ENCODE measurements around the gene PPP1R10. TPM values are rescaled to one million over a fixed set of nuclear protein-coding genes. Genes with fewer than 3 reads are reported as not detected.

The PPP1R10 gene
- total RNA-seq, 2 experiments from 2014 or later: 75.6 to 100.0 TPM

GRCh38 chr6:30560930-30561329 is 56.1 kb downstream of the PPP1R10 start:
- Mint-ChIP-seq H3K36me3 (ENCODE audit: low read depth) (peaks cover 58% of the 10 kb centered on the region), H3K27ac (no peak overlapping the region), H3K4me3 (no peak overlapping the region), H3K4me1 (peaks cover 34% of the 10 kb centered on the region), H3K27me3 (no peaks in the 10 kb centered on the region), H3K9me3 (ENCODE audit: low read depth) (no peaks in the 10 kb centered on the region)
- ChIA-PET CTCF (interaction anchor here (0.7 to 0.8 kb wide), 2 partner anchors 9 to 1247 kb away, joined by 3 to 5 read pairs; no protein-coding TSS in a partner anchor), POLR2A (no interaction called here)
- intact Hi-C loops (cut with DNase I, micrococcal nuclease): no loop called here
- DNase-seq (no peak), ATAC-seq (no peak)

DNA sequence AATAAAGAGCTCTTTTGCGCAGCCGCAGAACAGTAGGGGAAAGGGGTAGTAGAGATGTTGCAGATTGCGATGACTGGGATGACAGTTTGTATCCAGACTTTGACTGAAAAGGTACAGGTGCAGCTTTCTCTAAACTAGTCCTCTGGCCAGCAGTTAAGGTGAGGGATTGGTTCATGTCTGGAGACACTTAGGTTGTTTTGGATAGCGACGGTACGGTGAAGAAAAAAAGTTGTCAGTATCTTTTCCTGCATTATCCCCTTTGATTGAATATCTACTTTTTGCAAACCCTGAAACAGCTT is 59.4 kb downstream of the PPP1R10 start:
- Mint-ChIP-seq H3K4me1 (peaks cover 38% of the 10 kb centered on the region), H3K9me3 (ENCODE audit: low read depth) (no peaks in the 10 kb centered on the region), H3K36me3 (ENCODE audit: low read depth) (peaks cover 73% of the 10 kb centered on the region), H3K27me3 (no peaks in the 10 kb centered on the region), H3K4me3 (peak overlapping the region; percentile 97), H3K27ac (peak overlapping the region; percentile 100)
- ChIA-PET CTCF (interaction anchor here (1.0 to 10.6 kb wide), 7 partner anchors 9 to 166 kb away, joined by 3 to 104 read pairs (median 6); partner anchors contain the start of genes ABCF1 and MRPS18B), POLR2A (interaction anchor here (0.6 to 2.0 kb wide), 9 partner anchors 9 to 126 kb away, joined by 3 to 24 read pairs (median 4); partner anchors contain the start of gene ABCF1)
- ATAC-seq: peak; percentile 17
- intact Hi-C loops (cut with DNase I, micrococcal nuclease): loop anchor here in 1 of 2 experiments (1.0 to 5.0 kb wide), 6 partner anchors 160 to 1620 kb away; partner anchors contain the start of genes AGPAT1, BAG6, MDC1 and RNF5
- DNase-seq: no peak

DNA sequence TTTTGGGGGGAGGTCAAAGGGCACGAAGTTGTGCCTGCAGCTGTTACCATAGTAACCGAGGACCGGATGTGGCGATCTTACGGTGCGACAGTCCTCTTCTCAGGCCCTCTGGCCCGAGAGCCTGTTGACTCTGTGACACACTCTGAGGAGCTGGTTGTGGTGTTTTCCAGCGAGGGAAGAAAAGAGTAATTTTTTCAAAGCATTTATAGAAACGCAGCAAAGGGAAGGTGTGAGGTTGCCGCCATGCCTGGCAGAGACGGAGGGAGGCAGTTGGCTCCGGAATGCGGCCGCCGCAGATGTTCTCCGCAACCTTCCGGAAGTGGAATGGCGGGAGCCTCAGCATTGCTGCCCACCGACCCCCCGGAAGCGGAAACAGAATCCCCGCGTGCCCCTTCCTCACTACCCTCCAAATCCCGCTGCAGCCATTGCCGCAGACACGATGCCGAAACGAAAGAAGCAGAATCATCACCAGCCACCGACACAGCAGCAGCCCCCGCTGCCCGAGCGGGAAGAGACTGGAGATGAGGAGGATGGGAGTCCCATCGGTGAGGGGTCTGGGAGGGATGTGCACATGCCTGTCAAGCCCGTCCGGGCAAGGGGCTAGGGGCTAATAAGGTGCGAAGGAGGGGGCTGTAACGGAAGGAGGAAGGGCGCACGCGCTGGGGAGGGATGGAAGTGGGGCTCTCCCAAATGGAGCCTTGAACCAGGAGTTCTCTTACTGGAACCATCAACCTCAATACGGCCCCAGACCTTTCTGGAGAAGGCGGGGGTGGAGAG is 59.9 kb downstream of the PPP1R10 start, which contains the start of gene PRR3:
PRR3 (plus strand) TSS at position 390 of the 777 bp plus-strand sequence; CDS start at position 440, 50 bp downstream.
- no peaks in the 10 kb centered on the region for H3K27me3 Mint-ChIP-seq
- ATAC-seq (peak; percentile 76), DNase-seq (peak; percentile 94)
- intact Hi-C loops (cut with DNase I, micrococcal nuclease): loop anchor here (1.0 to 5.0 kb wide), 19 partner anchors 13 to 1620 kb away; partner anchors contain the start of genes ABCF1 (in 2 of the 2), HLA-E (in 2 of the 2), MDC1 (in 2 of the 2) and MRPS18B (in 2 of the 2)
- POLR2A ChIA-PET: interaction anchor here (0.5 to 2.9 kb wide), 15 partner anchors 9 to 636 kb away, joined by 3 to 24 read pairs (median 4); partner anchors contain the start of genes ABCF1 and TRIM39
- peak within 1 kb of the TSS; percentile 97 for H3K4me3 Mint-ChIP-seq
- CTCF ChIA-PET: interaction anchor here (0.7 to 10.6 kb wide), 8 partner anchors 9 to 166 kb away, joined by 3 to 104 read pairs (median 5); partner anchors contain the start of genes ABCF1 and MRPS18B
- no peaks in the 10 kb centered on the region for H3K9me3 Mint-ChIP-seq (ENCODE audit: low read depth)
- peak within 1 kb of the TSS; percentile 100 for H3K27ac Mint-ChIP-seq
- peaks cover 72% of the 10 kb centered on the region for H3K36me3 Mint-ChIP-seq (ENCODE audit: low read depth)
- peaks cover 34% of the 10 kb centered on the region for H3K4me1 Mint-ChIP-seq

DNA sequence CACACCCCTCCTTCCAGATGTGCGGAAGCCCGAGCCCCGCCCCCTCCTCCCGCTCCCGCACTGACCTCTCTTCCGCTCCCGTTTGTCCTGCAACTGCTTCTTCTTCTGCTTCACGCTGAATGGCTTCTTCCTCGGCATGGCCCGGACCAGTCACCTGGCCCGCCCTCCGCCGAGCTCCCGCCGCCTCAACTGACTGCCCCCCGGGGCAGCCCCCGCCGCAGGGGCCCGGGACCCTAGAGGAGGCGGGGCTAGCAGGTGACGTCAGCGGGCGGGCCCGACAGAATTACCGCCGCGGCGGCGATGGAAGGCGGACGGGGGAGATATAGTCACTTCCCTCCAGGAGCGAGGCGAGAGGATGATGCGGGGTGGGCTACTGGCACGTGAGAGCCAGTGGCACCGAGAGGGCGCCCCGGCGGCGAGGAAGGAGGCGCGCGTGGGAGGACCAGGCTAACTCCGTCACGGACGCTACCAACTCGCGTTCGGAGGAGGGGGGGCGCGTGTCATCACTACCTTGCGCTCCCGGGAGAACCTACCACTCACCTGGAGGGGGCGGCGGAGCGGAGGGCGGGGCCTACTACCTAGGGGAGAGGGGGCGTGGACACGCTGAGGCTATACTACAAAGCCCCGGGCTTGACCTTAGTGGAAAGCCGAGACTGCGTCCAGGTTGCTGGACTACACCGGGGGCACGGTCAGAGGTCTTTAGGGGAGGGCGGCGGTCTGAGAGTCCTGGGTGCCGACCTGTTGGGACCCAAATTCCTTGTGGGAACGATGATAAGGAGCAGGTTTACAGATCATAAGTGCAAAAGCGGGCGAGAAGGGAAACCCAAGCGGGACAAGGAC is 60.8 kb downstream of the PPP1R10 start, which contains the start of gene GNL1:
GNL1 (minus strand) TSS at position 424 of the 840 bp plus-strand sequence; CDS start at position 138, 286 bp downstream.
- POLR2A ChIA-PET: interaction anchor here (0.7 to 2.9 kb wide), 10 partner anchors 12 to 636 kb away, joined by 3 to 10 read pairs (median 3); partner anchors contain the start of genes ABCF1 and TRIM39
- peaks cover 70% of the 10 kb centered on the region for H3K36me3 Mint-ChIP-seq (ENCODE audit: low read depth)
- H3K4me3 Mint-ChIP-seq: peak within 1 kb of the TSS; percentile 97
- H3K27ac Mint-ChIP-seq: peak within 1 kb of the TSS; percentile 100
- peak; percentile 89 for ATAC-seq
- CTCF ChIA-PET: interaction anchor here (0.7 to 10.6 kb wide), 6 partner anchors 10 to 167 kb away, joined by 3 to 104 read pairs (median 8); no protein-coding TSS in a partner anchor
- H3K27me3 Mint-ChIP-seq: no peaks in the 10 kb centered on the region
- H3K4me1 Mint-ChIP-seq: peaks cover 34% of the 10 kb centered on the region
- intact Hi-C loops (cut with DNase I, micrococcal nuclease): loop anchor here (1.0 to 5.0 kb wide), 19 partner anchors 12 to 1621 kb away; partner anchors contain the start of genes ABCF1 (in 2 of the 2), HLA-E (in 2 of the 2), MRPS18B (in 2 of the 2) and PPP1R10 (in 2 of the 2)
- no peaks in the 10 kb centered on the region for H3K9me3 Mint-ChIP-seq (ENCODE audit: low read depth)
- DNase-seq: peak; percentile 100

DNA sequence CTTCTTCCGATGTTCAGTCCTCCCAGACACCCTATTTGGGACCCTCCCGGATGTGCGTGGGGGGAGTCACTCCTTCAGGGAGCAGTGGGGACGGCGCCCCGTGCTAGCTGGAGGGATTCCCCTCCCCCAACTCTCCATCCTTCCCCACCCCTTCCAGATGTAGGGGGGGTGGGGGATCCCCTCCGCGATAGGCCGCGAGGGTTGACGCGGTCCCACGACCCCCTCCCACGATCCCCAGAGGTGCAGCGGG is 61.3 kb downstream of the PPP1R10 start:
- Mint-ChIP-seq H3K9me3 (ENCODE audit: low read depth) (no peaks in the 10 kb centered on the region), H3K27me3 (no peaks in the 10 kb centered on the region), H3K27ac (peak overlapping the region; percentile 100), H3K4me1 (peaks cover 34% of the 10 kb centered on the region), H3K4me3 (peak overlapping the region; percentile 97), H3K36me3 (ENCODE audit: low read depth) (peaks cover 73% of the 10 kb centered on the region)
- ChIA-PET POLR2A (interaction anchor here (1.0 to 2.9 kb wide), 4 partner anchors 11 to 59 kb away, joined by 3 to 10 read pairs (median 6); partner anchors contain the start of gene ABCF1), CTCF (interaction anchor here (2.4 to 10.6 kb wide), 2 partner anchors 12 to 63 kb away, joined by 8 to 104 read pairs; no protein-coding TSS in a partner anchor)
- no peak for ATAC-seq
- DNase-seq: no peak
- intact Hi-C loops (cut with DNase I, micrococcal nuclease): loop anchor here (1.0 to 5.0 kb wide), 19 partner anchors 11 to 1622 kb away; partner anchors contain the start of genes ABCF1 (in 2 of the 2), HLA-E (in 2 of the 2), MRPS18B (in 2 of the 2) and PPP1R10 (in 2 of the 2)

DNA sequence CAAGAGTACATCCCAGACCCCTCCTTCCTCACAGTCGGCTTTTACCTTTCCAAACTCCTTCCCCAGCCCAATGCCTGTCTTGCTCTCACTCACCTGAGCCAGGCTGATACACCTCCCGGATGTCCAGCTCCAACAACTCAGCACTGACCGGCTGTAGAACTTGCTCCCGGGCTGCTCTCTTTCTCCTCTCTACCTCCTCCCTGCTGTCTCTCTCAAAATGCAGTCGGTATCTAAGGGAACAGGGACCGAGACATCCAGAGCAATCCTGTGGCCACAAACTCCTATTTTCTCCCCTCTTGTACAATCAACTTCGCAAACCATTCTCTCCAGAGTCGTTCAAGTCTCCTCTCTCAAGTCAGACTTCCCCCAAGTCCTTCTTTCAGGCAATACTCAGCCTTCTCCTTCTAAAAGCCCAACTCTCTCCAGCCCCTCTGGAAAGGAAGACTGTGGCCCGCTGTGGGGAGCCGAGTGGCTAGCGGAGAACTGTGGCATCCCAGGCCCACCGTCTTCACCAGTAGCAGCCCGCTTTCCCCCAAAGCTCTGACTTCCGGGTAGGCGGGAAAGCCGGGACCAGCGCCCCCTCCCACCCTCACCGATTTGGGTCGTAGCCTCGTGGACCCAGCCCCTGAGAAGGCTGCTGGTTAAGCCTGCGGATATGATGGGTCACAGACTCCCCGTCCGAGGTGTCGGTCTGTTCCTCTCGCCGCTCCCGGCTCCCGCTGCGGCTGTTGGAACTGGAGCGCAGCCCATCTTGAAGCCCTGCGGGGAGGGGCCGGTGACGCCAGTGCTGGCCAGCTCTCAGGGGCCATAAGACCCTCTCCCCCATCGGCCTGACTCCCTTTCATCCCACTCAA is 61.9 kb downstream of the PPP1R10 start:
- ChIA-PET POLR2A (interaction anchor here (1.0 to 2.9 kb wide), 5 partner anchors 11 to 162 kb away, joined by 3 to 10 read pairs (median 3); partner anchors contain the start of genes ABCF1 and MDC1), CTCF (interaction anchor here (0.7 to 10.6 kb wide), 5 partner anchors 11 to 127 kb away, joined by 3 to 104 read pairs (median 7); no protein-coding TSS in a partner anchor)
- H3K9me3 Mint-ChIP-seq (ENCODE audit: low read depth): no peaks in the 10 kb centered on the region
- peak overlapping the region; percentile 100 for H3K27ac Mint-ChIP-seq
- H3K4me3 Mint-ChIP-seq: peak overlapping the region; percentile 97
- DNase-seq (peak; percentile 48), ATAC-seq (no peak)
- H3K27me3 Mint-ChIP-seq: no peaks in the 10 kb centered on the region
- intact Hi-C loops (cut with DNase I, micrococcal nuclease): loop anchor here in 1 of 2 experiments (5.0 kb wide), 2 partner anchors 343 to 1622 kb away; partner anchors contain the start of genes AGPAT1, RNF5 and TRIM26
- H3K36me3 Mint-ChIP-seq (ENCODE audit: low read depth): peaks cover 75% of the 10 kb centered on the region
- peaks cover 32% of the 10 kb centered on the region for H3K4me1 Mint-ChIP-seq

- H3K4me1 Mint-ChIP-seq: peaks cover 24% of the 10 kb centered on the region
- H3K27ac Mint-ChIP-seq: peak overlapping the region; percentile 37
Measured at GRCh38 chr6:30554404-30554803, 62.6 kb downstream of the PPP1R10 start.

More at GRCh38 chr6:30554404-30554803, 62.6 kb downstream of the PPP1R10 start:
- DNase-seq (no peak), ATAC-seq (no peak)
- no peaks in the 10 kb centered on the region for H3K9me3 Mint-ChIP-seq (ENCODE audit: low read depth)
- H3K36me3 Mint-ChIP-seq (ENCODE audit: low read depth): peaks cover 73% of the 10 kb centered on the region
- POLR2A ChIA-PET: interaction anchor here (0.5 to 2.9 kb wide), 4 partner anchors 12 to 163 kb away, joined by 3 to 10 read pairs (median 6); partner anchors contain the start of genes ABCF1 and MDC1
- H3K27me3 Mint-ChIP-seq: no peaks in the 10 kb centered on the region
- peak overlapping the region; percentile 97 for H3K4me3 Mint-ChIP-seq
- intact Hi-C loops (cut with DNase I, micrococcal nuclease): no loop called here
- CTCF ChIA-PET: interaction anchor here (0.7 to 10.6 kb wide), 6 partner anchors 11 to 70 kb away, joined by 3 to 104 read pairs (median 7); no protein-coding TSS in a partner anchor

Small RNAs within 50 kb of the gene (microRNA-seq; reads per million reads assigned to microRNA genes)
- 457 reads per million, percentile 80 among the genes with 10 or more reads in this experiment for gene MIR877 (ENCODE audit: borderline replicate concordance)

Other genes starting within 250 kb of the PPP1R10 start
- gene HLA-E, start 127.7 kb downstream of the PPP1R10 start, total RNA-seq: 100 to 1,000 TPM; 451 to 502 TPM
- 100 to 1,000 TPM in 1 of 2 experiments, 10 to 100 TPM in 1; 91.3 to 104 TPM for gene GNL1, start 60.8 kb downstream of the PPP1R10 start, total RNA-seq
- 10 to 100 TPM; 29.4 to 45.8 TPM for gene PRR3, start 59.9 kb downstream of the PPP1R10 start, total RNA-seq
- 100 to 1,000 TPM in 1 of 2 experiments, 10 to 100 TPM in 1; 100.0 to 105 TPM for gene ABCF1, start 45.8 kb downstream of the PPP1R10 start, total RNA-seq
- gene MRPS18B, start 597 bp upstream of the PPP1R10 start, total RNA-seq: 100 to 1,000 TPM; 111 to 114 TPM
- gene ATAT1, start 9.6 kb upstream of the PPP1R10 start, total RNA-seq: 1 to 10 TPM; 7.1 to 9.2 TPM
- gene C6orf136, start 29.9 kb upstream of the PPP1R10 start, total RNA-seq: 10 to 100 TPM; 26.5 to 30.8 TPM
- gene DHX16, start 55.8 kb upstream of the PPP1R10 start, total RNA-seq: 10 to 100 TPM; 34.5 to 36.7 TPM
- gene PPP1R18, start 69.4 kb upstream of the PPP1R10 start, total RNA-seq: 100 to 1,000 TPM; 145 to 186 TPM
- 10 to 100 TPM; 25.8 to 36.4 TPM for gene NRM, start 73.7 kb upstream of the PPP1R10 start, total RNA-seq
- gene MDC1, start 100.0 kb upstream of the PPP1R10 start, total RNA-seq: 100 to 1,000 TPM in 1 of 2 experiments, 10 to 100 TPM in 1; 92.0 to 101 TPM
- gene TUBB, start 103.1 kb upstream of the PPP1R10 start, total RNA-seq: 1,000 to 10,000 TPM; 1,569 to 1,746 TPM
- 100 to 1,000 TPM; 155 to 188 TPM for gene FLOT1, start 125.4 kb upstream of the PPP1R10 start, total RNA-seq
- gene IER3, start 127.3 kb upstream of the PPP1R10 start, total RNA-seq: 100 to 1,000 TPM; 196 to 221 TPM